ENCODE data around the gene LRP6. TPM values are rescaled to one million over a fixed set of nuclear protein-coding genes. Genes with fewer than 3 reads are reported as not detected.

Gene LRP6
- total and polyA plus RNA-seq, 10 of the 15 experiments (the other 5 are each of a cell fraction or from before 2014, with no cell fraction given) = 1.5 to 14.9 (median 6.1) TPM

GRCh38 chr12:12190087-12190809 lies 76.6 kb downstream of the LRP6 start:
- peak; percentile 59 for FAIRE-seq
- no peak overlapping the region for H2AFZ ChIP-seq (ENCODE audit: control insufficient read depth, low read depth, low read length)
- POLR2A ChIA-PET = no interaction called here
- no peak overlapping the region for H3K4me3 ChIP-seq
- CTCF ChIA-PET = interaction anchor here (0.8 to 1.1 kb wide), 2 partner anchors 11 to 35 kb away, joined by 3 to 4 read pairs; no protein-coding TSS in a partner anchor
- no peak overlapping the region for H3K9ac ChIP-seq (ENCODE audit: control insufficient read depth, insufficient read depth, low read length)
- intact Hi-C loops (cut with micrococcal nuclease; ENCODE audit: unreplicated experiment) (no loop called here), in situ Hi-C loops (cut with MboI) (no loop called here)
- 57% methylated on average over 1 of the region's 1 CpG for WGBS (ENCODE audit: insufficient coverage, insufficient replicate concordance, low lambda C conversion rate, missing lambda C conversion rate)
- no peaks in the 10 kb centered on the region for H3K79me2 ChIP-seq (ENCODE audit: control insufficient read depth, insufficient read depth, low read length)
- H3K4me1 ChIP-seq (ENCODE audit: control insufficient read depth, insufficient read depth, low read length) = no peaks in the 10 kb centered on the region
- no TSS peak for BruUV-seq (replicated peaks)
- no peaks in the 10 kb centered on the region for H3K9me3 ChIP-seq (replicated peaks; ENCODE audit: control insufficient read depth, insufficient read depth, low read length)
- TF ChIP-seq SPI1 (IDR thresholded peaks at IDR 0.05; ENCODE audit: borderline replicate concordance, insufficient read depth, low read depth, low read length) (peak; percentile 27; the same call in 1 of the 2 replicates), ZNF384 (IDR thresholded peaks at IDR 0.05; ENCODE audit: borderline replicate concordance, low read depth, low read length) (no peak)
- H3K27me3 ChIP-seq (replicated peaks in 1 of 2; ENCODE audit: control insufficient read depth in 2 of 2, insufficient read depth in 2 of 2, low read length in 1 of 2) = no peaks in the 10 kb centered on the region
- no peaks in the 10 kb centered on the region for H4K20me1 ChIP-seq (ENCODE audit: control insufficient read depth, insufficient read depth)
- SMC1A ChIA-PET (ENCODE audit: uncharacterized antibody, unreplicated experiment) = interaction anchor here (0.7 to 1.8 kb wide), 3 partner anchors 9 to 138 kb away, joined by 3 to 12 read pairs (median 3); no protein-coding TSS in a partner anchor
- no peak overlapping the region for H3K4me2 ChIP-seq (ENCODE audit: control insufficient read depth, insufficient read depth)
- ATAC-seq = no peak
- no peak for DNase-seq (ENCODE audit: low read depth, low spot score)
- no peak overlapping the region for H3K27ac ChIP-seq (ENCODE audit: control insufficient read depth, insufficient read depth)
- RAD21 ChIA-PET (ENCODE audit: unreplicated experiment) = no interaction called here
- no peaks in the 10 kb centered on the region; a peak in 1 of 4 replicates for H3K36me3 ChIP-seq (ENCODE audit: control insufficient read depth in 2 of 2, insufficient read depth in 2 of 2, low read length in 1 of 2)

- H3K79me2 ChIP-seq (ENCODE audit: control insufficient read depth, insufficient read depth, low read length) = no peaks in the 10 kb centered on the region
- H3K4me3 ChIP-seq = no peak overlapping the region
- POLR2A ChIA-PET = no interaction called here
- SMC1A ChIA-PET (ENCODE audit: uncharacterized antibody, unreplicated experiment) = interaction anchor here (1.1 kb wide), 1 partner anchor 13 kb away, joined by 3 read pairs; no protein-coding TSS in a partner anchor
- ATAC-seq (no peak), FAIRE-seq (no peak), DNase-seq (ENCODE audit: low read depth, low spot score) (no peak)
- H3K27me3 ChIP-seq (replicated peaks in 1 of 2; ENCODE audit: control insufficient read depth in 2 of 2, insufficient read depth in 2 of 2, low read length in 1 of 2) = no peaks in the 10 kb centered on the region
- no peaks in the 10 kb centered on the region; a peak in 2 of 4 replicates for H3K36me3 ChIP-seq (ENCODE audit: control insufficient read depth in 2 of 2, insufficient read depth in 2 of 2, low read length in 1 of 2)
- BruUV-seq (replicated peaks) = no TSS peak
- CTCF ChIA-PET = interaction anchor here (0.6 kb wide), 1 partner anchor 1173 kb away, joined by 3 read pairs; no protein-coding TSS in a partner anchor
- no peaks in the 10 kb centered on the region for H3K4me1 ChIP-seq (ENCODE audit: control insufficient read depth, insufficient read depth, low read length)
- H3K27ac ChIP-seq (ENCODE audit: control insufficient read depth, insufficient read depth) = no peak overlapping the region
- no peak overlapping the region for H3K4me2 ChIP-seq (ENCODE audit: control insufficient read depth, insufficient read depth)
- H3K9me3 ChIP-seq (replicated peaks; ENCODE audit: control insufficient read depth, insufficient read depth, low read length) = no peaks in the 10 kb centered on the region
- H3K9ac ChIP-seq (ENCODE audit: control insufficient read depth, insufficient read depth, low read length) = no peak overlapping the region
- H4K20me1 ChIP-seq (ENCODE audit: control insufficient read depth, insufficient read depth) = no peaks in the 10 kb centered on the region
- RAD21 ChIA-PET (ENCODE audit: unreplicated experiment) = no interaction called here
- H2AFZ ChIP-seq (ENCODE audit: control insufficient read depth, low read depth, low read length) = no peak overlapping the region
- WGBS (ENCODE audit: insufficient coverage, insufficient replicate concordance, low lambda C conversion rate, missing lambda C conversion rate) = 40% methylated on average over 2 of the region's 2 CpGs
- in situ Hi-C loops (cut with MboI) = no loop called here
- intact Hi-C loops (cut with micrococcal nuclease; ENCODE audit: unreplicated experiment) = no loop called here
- TF ChIP-seq RBBP5 (conservative IDR thresholded peaks at IDR 0.05) (no peak), PKNOX1 (IDR thresholded peaks at IDR 0.05) (no peak), JUNB (IDR thresholded peaks at IDR 0.05) (no peak), HCFC1 (IDR thresholded peaks at IDR 0.05; ENCODE audit: low read length) (no peak), BACH1 (IDR thresholded peaks at IDR 0.05; ENCODE audit: borderline replicate concordance) (no peak), CREB1 (IDR thresholded peaks at IDR 0.05; ENCODE audit: low read depth) (no peak), ATF2 (IDR thresholded peaks at IDR 0.05; ENCODE audit: low read length) (no peak), NFXL1 (IDR thresholded peaks at IDR 0.05; ENCODE audit: borderline replicate concordance) (no peak), ZNF207 (IDR thresholded peaks at IDR 0.05; ENCODE audit: borderline replicate concordance) (no peak), RAD51 (IDR thresholded peaks at IDR 0.05) (no peak), CBX5 (IDR thresholded peaks at IDR 0.05; ENCODE audit: low read depth) (no peak), IKZF1 (conservative IDR thresholded peaks at IDR 0.05) (no peak), HDAC6 (IDR thresholded peaks at IDR 0.05; ENCODE audit: unreplicated experiment) (no peak)
These were observed 81.4 kb downstream of the LRP6 start for GRCh38 chr12:12185414-12185813.

Data from GM12878 (cell line).